GM12872 (cell line): ENCODE results near the gene C8B.

Experiments
- TF ChIP-seq, protein P1 (sequence below): IDR thresholded peaks from 3 replicates; pipeline ENCODE4 v1.5.1; 2011; ENCODE audit warnings: low read depth, mild to moderate bottlenecking, low read length, moderate library complexity; ENCODE audit not compliant: insufficient read depth

Gene C8B

DNA sequence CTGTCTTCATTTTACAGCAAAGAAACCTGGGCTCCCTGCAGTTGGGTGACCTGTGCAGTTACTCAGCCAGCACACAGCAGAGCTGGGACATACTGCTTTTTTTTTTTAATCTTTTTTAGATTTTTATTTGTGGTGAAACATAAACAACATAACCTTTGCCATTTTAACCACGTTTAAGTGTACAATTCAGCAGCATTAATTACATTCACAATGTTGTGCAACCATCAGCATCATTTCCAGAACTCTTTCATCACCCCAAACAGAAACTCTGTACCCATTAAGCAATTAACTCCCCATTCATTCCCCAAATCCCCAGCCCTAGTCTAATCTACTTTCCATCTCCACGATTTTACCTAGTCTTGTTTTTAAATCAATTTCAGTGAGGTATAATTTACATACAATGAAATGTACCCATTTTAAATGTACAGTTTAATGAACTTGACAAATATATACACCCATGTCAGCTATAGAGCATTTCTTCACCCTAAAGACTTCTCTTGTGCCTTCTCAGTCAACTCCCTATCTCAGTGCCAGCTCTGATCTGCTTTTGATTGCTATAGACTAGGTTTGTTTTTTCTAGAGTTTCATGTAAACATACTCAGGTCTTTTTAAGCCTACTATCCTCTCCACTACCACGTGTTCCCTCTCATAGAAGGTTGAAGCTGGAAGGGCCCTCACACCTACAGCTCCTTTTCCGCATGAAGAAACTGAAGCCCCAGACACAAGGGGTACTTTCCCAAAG lies 37.8 kb upstream of the C8B start:
- TF ChIP-seq, protein P1, sequence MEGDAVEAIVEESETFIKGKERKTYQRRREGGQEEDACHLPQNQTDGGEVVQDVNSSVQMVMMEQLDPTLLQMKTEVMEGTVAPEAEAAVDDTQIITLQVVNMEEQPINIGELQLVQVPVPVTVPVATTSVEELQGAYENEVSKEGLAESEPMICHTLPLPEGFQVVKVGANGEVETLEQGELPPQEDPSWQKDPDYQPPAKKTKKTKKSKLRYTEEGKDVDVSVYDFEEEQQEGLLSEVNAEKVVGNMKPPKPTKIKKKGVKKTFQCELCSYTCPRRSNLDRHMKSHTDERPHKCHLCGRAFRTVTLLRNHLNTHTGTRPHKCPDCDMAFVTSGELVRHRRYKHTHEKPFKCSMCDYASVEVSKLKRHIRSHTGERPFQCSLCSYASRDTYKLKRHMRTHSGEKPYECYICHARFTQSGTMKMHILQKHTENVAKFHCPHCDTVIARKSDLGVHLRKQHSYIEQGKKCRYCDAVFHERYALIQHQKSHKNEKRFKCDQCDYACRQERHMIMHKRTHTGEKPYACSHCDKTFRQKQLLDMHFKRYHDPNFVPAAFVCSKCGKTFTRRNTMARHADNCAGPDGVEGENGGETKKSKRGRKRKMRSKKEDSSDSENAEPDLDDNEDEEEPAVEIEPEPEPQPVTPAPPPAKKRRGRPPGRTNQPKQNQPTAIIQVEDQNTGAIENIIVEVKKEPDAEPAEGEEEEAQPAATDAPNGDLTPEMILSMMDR: no peak

DNA sequence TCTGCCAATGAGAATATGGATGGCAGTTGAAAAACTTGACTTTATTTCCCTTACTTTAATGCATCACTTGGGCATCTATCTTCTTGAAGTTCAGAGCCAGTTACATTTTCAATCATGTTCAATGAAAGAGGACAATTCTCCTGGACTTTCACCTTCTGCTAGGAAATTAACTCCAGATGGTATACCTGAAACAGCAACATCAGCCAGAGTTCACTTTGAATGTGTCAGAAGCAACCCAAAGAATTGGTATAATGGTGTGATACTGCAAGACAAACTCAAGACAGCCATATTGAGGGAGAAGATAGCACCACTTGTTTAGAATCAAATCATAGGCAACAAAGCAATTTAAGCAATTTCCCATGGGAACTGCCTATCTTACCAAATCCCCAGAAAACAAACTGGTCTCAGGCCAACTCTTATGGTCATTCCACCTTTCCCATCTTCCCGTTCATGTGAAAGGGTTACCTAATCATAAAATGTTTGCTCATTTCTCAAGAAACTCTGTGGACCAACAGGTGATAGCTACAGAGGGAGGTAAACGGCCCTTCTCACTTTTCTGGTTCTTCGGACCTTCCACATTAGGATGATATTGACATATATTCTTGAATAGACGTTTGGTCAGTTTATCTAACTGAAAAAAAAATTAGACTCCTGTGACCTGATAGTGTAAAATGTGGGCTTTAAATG lies 29.7 kb upstream of the C8B start:
- TF ChIP-seq, protein P1: no peak

DNA sequence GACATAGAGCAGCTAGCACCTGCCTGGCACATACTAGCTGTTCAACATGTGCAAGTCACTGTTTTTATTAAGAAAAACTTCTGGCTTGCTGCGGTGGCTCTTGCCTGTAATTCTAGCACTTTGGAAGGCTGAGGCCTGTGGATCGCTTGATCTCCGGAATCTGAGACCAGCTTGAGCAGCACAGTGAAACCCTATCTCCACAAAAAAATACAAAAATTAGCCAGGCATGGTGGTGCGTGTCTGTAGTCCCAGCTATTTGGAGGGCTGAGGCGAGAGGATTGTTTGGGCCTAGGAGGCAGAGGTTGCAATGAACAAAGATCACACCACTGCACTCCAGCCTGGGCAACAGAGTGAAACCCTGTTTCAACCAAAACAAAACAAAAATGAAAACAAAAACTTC lies 27.7 kb upstream of the C8B start:
- TF ChIP-seq, protein P1: no peak

DNA sequence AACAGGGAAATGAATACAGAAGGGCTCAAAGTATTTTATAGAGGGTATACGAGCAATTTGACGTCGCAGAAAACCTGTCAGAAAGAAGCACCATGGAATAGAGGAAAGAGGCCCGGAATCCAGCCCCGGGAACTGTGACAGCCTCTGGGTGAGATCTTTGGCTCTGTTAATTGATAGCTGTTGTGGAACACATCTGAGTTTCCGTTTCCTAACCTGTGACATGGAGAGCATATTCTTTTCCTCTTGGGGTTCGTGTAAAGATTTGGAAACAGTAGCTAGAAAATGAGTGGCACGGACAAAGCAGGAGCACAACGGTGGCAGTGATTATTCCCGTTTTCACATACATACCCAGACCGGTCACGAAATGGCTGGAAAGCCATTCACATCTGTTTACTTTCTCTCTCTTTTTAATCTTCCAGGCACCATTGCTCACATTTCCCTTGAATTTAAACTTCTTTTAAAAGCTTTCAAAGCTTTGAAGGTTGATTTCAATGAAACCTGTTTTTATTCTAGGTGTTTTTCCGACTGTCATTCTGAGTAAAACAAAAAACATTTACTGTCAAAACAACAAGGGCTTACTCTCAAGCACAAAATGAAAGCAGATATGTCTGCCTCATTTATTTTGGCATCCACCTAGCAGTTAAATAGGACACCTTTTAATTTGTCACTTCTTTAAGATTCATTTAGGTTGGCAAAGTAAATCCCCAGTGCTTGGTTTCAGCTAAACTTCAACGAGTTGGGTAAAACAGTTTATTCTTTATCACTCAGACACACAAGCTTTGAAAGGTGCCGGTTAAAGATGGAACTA lies 26.7 kb upstream of the C8B start:
- TF ChIP-seq, protein P1: no peak

DNA sequence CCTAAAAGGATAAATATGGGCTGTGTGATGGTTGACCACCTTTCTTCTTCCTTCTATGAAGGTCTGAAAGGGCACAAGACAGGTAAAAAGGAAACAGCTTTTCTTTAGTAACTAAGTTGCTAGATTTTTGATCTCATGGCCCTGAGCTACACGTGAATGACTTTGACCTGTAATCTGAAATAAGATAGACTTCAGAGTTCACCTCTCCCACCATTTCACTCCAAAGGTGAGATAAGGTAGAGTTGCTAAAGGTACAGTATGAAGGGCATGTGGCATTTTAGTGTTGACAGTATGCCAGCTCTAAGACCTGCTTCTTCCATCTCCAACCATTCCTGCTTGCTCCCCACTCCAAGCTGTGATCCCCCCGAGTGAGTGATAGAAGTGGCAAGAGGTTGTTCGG lies 25.8 kb upstream of the C8B start:
- TF ChIP-seq, protein P1: no peak

DNA sequence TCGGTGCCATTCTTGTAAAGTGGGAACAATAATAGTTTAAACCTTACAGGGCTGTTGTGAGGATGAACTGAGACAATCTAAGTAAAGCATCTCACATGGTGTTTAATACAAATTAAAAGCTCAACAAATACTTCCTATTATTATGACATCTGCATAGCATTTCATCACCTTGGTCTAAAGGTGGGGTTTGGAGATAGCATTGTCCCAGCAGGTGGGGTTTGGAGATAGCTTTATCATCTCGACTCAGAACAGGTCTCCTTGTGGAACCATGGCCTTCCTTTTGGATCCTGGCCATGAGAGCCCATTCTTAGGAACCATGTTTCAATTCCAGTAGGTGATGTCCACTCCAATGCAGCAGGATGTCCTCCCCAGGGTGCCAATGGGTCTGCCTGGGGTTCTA lies 20.6 kb upstream of the C8B start:
- TF ChIP-seq, protein P1: no peak

DNA sequence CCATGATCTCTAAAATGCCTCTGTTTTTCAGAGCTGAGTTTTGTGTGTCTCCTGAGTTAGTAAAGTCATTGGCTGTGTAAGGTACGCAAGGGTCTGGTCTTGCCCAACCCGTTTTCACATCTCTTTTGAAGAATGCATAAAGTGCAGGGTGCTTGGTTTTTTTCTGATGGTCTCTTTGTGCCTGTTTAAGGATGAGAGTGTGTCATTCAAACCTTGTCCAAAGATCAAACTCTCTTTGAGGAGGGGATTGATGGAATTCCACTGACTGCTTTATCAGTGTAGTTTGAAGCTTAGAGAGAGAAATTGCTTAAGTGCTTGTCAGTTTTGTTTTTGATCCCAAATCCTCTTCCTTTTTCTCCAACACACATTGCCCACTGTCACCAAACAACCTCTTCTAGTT lies 20.0 kb upstream of the C8B start:
- TF ChIP-seq, protein P1: no peak
